Adrenal gland (tissue), 12 donors: ENCODE data around the gene PFKP. TPM values are rescaled to one million over a fixed set of nuclear protein-coding genes. Genes with fewer than 3 reads are reported as not detected.
"Not testable (repeated sequence)": the region's sequence is repeated elsewhere in the genome, so short reads cannot be mapped to it uniquely, and the experiment has no call there.

Experiments used
- DNase-seq, 7 donors: peaks; one replicate each; pipeline ENCODE4 v3.0.0-alpha.2; 2019 to 2020
- H3K27ac ChIP-seq, 5 donors: fragments of 200-600 bp; sonication (generic) in 4 of 5; 1 replicate in 3 of 5; 2 replicates in 2 of 5; pipeline versions ENCODE4 v1.5.1 to v1.8.0; 2016 to 2020; ENCODE audit warnings: mild to moderate bottlenecking in 1 of 5
- H3K27me3 ChIP-seq: fragments of 200-600 bp; 2 replicates; pipeline ENCODE4 v1.8.0; 2021
- H3K36me3 ChIP-seq, 2 donors: fragments of 200-600 bp; replicated peaks in 1 of 2; 1 replicate in 1 of 2; 2 replicates in 1 of 2; pipeline versions ENCODE4 v1.5.1 to v1.8.0; 2018 to 2022
- H3K4me1 ChIP-seq, 2 donors: fragments of 200-600 bp; replicated peaks in 1 of 2; 1 replicate in 1 of 2; 2 replicates in 1 of 2; pipeline versions ENCODE4 v1.5.1 to v1.8.0; 2018 to 2021
- H3K4me3 ChIP-seq, 4 donors: fragments of 200-600 bp; sonication (generic) in 3 of 4; one replicate each; pipeline ENCODE4 v1.5.1; 2016 to 2018
- H3K9me3 ChIP-seq, 3 donors: fragments of 200-600 bp; sonication (generic) in 1 of 3; replicated peaks in 1 of 3; 1 replicate in 2 of 3; 2 replicates in 1 of 3; pipeline versions ENCODE4 v1.5.1 to v1.8.0; 2016 to 2021
- CTCF ChIP-seq, 6 experiments: fragments of 450-650 bp in 4 of 6; fragments of 200-600 bp in 2 of 6; sonication (generic) in 1 of 6; IDR thresholded peaks; 1 replicate in 5 of 6; 2 replicates in 1 of 6; pipeline versions ENCODE4 v1.5.1 to v1.8.0; 2016 to 2021; ENCODE audit warnings: antibody characterized with exemption in 6 of 6, mild to moderate bottlenecking in 2 of 6, moderate library complexity in 1 of 6
- POLR2A ChIP-seq, 2 donors: fragments of 450-650 bp; IDR thresholded peaks; one replicate each; pipeline ENCODE4 v1.6.1; 2017; ENCODE audit warnings: antibody characterized with exemption in 2 of 2, mild to moderate bottlenecking in 2 of 2, moderate library complexity in 1 of 2
- WGBS, 4 donors: extraction: QIAGEN DNeasy Blood & Tissue Kit in 2 of 4; methylation state at CpG; one replicate each; pipeline versions ENCODE4 v1.1.5 to v1.1.7; 2013 to 2017; 5-methylcytosine and 5-hydroxymethylcytosine counted together
- intact Hi-C, 2 donors: fragments of 100-400 bp; cut with DNase I; formaldehyde crosslinking; loops; one replicate each; pipeline versions ENCODE4 v1.14.1 to v1.15.0; 2022 to 2023
- polyA plus RNA-seq, 3 donors: library from polyadenylated mRNA; stranded (reverse); fragments of 200-250 nt in 2 of 3; fragments of 350-450 nt in 1 of 3; fragmentation: Illumina TruSeq in 1 of 3; extraction: RNeasy Lipid Tissue Mini Kit (QIAGEN cat#74804) in 1 of 3; gene quantifications; one replicate each; pipeline ENCODE4 v1.2.3, GENCODE V29; 2013 to 2014
- total RNA-seq, 9 donors: library from RNA; depleted of rRNA in 4 of 9; stranded (reverse); fragments of >200 nt in 4 of 9; fragments of 120-200 nt in 1 of 9; fragmentation: NEBNext Ultra II Directional in 1 of 9; extraction: Animal tissue kit (Norgen Biotek cat#: 25700) in 1 of 9; gene quantifications; one replicate each; pipeline versions ENCODE4 v1.1.0 to v1.2.4, GENCODE V29; 2013 to 2023
- donor health status: healthy with polysubstance abuse.
- donor health status: Bipolar disorder and iron deficiency.
- donor health status: DM: yes; HTN: yes; CAD: no.
- donor health status: DM: no; HTN: no; CAD: no.
- donor health status: DM: no; HTN: no; CAD: no.
- donor health status: DM: yes; HTN: yes; CAD: no.

The PFKP gene
- total and polyA plus RNA-seq, 12 donors: 4.6 to 46.6 (median 16.4) TPM

GRCh38 chr10:3056280-3057037, 10.9 kb upstream of the PFKP start:
- no peak overlapping the region for H3K27ac ChIP-seq
- no peaks in the 10 kb centered on the region for H3K36me3 ChIP-seq
- no peak for DNase-seq
- WGBS, 4 donors: 63 to 70% (median 66%) methylated on average over 5 of the region's 5 CpGs
- no peak for TF ChIP-seq POLR2A (IDR thresholded peaks at IDR 0.05)
- no peak for TF ChIP-seq CTCF (IDR thresholded peaks at IDR 0.05)
- H3K9me3 ChIP-seq: no peaks in the 10 kb centered on the region
- no peak overlapping the region for H3K4me3 ChIP-seq
- H3K4me1 ChIP-seq: no peaks in the 10 kb centered on the region
- H3K27me3 ChIP-seq: peaks cover 5% of the 10 kb centered on the region
- intact Hi-C loops: no loop called here

- Histone ChIP-seq H3K4me3 (no peak overlapping the region), H3K27me3 (peaks cover under 1% of the 10 kb centered on the region), H3K4me1 (no peaks in the 10 kb centered on the region), H3K27ac (no peak overlapping the region), H3K36me3 (no peaks in the 10 kb centered on the region), H3K9me3 (no peaks in the 10 kb centered on the region)
- intact Hi-C loops: no loop called here
- no peak for TF ChIP-seq POLR2A (IDR thresholded peaks at IDR 0.05)
- WGBS, 4 donors: 86 to 91% (median 90%) methylated on average over 4 to 8 of the region's 8 CpGs
- no peak for DNase-seq
Measured at GRCh38 chr10:3057946-3058345, 9.4 kb upstream of the PFKP start.

- H3K4me3 ChIP-seq: no peak overlapping the region
- intact Hi-C loops: no loop called here
- WGBS, 4 donors: 68 to 75% (median 70%) methylated on average over 7 to 8 of the region's 8 CpGs
- no peaks in the 10 kb centered on the region for H3K4me1 ChIP-seq
- no peak for DNase-seq
- TF ChIP-seq CTCF (IDR thresholded peaks at IDR 0.05) (no peak), POLR2A (IDR thresholded peaks at IDR 0.05) (no peak)
- H3K27ac ChIP-seq: no peak overlapping the region
- no peaks in the 10 kb centered on the region for H3K27me3 ChIP-seq
- H3K36me3 ChIP-seq: no peaks in the 10 kb centered on the region
- H3K9me3 ChIP-seq: no peaks in the 10 kb centered on the region
Measured at GRCh38 chr10:3059974-3060373, 7.4 kb upstream of the PFKP start.

- Histone ChIP-seq H3K27me3 (no peaks in the 10 kb centered on the region), H3K4me1 (no peaks in the 10 kb centered on the region), H3K9me3 (no peaks in the 10 kb centered on the region), H3K36me3 (no peaks in the 10 kb centered on the region), H3K4me3 (no peak overlapping the region), H3K27ac (no peak overlapping the region)
- intact Hi-C loops: no loop called here
- TF ChIP-seq CTCF (IDR thresholded peaks at IDR 0.05) (no peak), POLR2A (IDR thresholded peaks at IDR 0.05) (no peak)
- 77 to 84% (median 82%) methylated on average over 4 of the region's 4 CpGs for WGBS, 4 donors
- no peak for DNase-seq
Measured at GRCh38 chr10:3060481-3060889, 6.9 kb upstream of the PFKP start.

GRCh38 chr10:3061323-3061898, 5.9 kb upstream of the PFKP start:
- H3K4me1 ChIP-seq, H3K27me3 ChIP-seq, H3K36me3 ChIP-seq, intact Hi-C loops, DNase-seq, H3K9me3 ChIP-seq, H3K27ac ChIP-seq, H3K4me3 ChIP-seq: not testable (repeated sequence)
- 65 to 71% (median 67%) methylated on average over 3 to 6 of the region's 6 CpGs for WGBS, 4 donors
